HepG2 (cell line): Measurements from ENCODE around the gene PLXNA1. TPM values are rescaled to one million over a fixed set of nuclear protein-coding genes. Genes with fewer than 3 reads are reported as not detected.
A peak's percentile ranks its signal among the peaks of the same experiment; 100 is the strongest.

Experiments
- ATAC-seq: fragments of 200-7000 bp; cut with Tn5 transposase; 3 replicates; pipeline ENCODE4 v1.9.1; 2020; ENCODE audit warnings: mild to moderate bottlenecking, moderate library complexity
- BruUV-seq: library from RNA; stranded (reverse); fragments of 400-500 nt; replicated peaks from 2 replicates; lab custom pipeline; 2021; lab: Mats Ljungman, UMichigan
- CTCF ChIA-PET: fragments of 300-600 bp; formaldehyde crosslinking; extraction: SDS; loops from one replicate; lab custom pipeline; 2021; ENCODE audit warnings: low total read pairs, inconsistent platforms, low intra/inter-chr PET ratio; lab: Yijun Ruan, JAX
- POLR2A ChIA-PET: fragments of 350-600 bp; sonication (Branson Sonifier 250); formaldehyde crosslinking; loops from one replicate; lab custom pipeline; 2020; ENCODE audit warnings: antibody characterized with exemption, inconsistent platforms; lab: Yijun Ruan, JAX
- DNase-seq: peaks from one replicate; pipeline ENCODE4 v3.0.0-alpha.2; 2015; ENCODE audit warnings: low spot score
- FAIRE-seq: peaks from 3 replicates; lab custom pipeline; 2011; peaks lifted over from hg19 to GRCh38; lab: Jason Lieb, UNC
- H2AFZ ChIP-seq: one replicate; pipeline ENCODE4 v1.6.1; 2011; ENCODE audit warnings: low read length, inconsistent platforms
- H3K27ac ChIP-seq: fragments of 300-600 bp; 3 replicates; pipeline ENCODE4 v1.8.0; 2011; ENCODE audit warnings: mixed run types, mild to moderate bottlenecking, mixed read lengths, low read length, inconsistent platforms; ENCODE audit not compliant: insufficient read depth; ENCODE audit errors: extremely low read length
- H3K27me3 ChIP-seq, 2 experiments: fragments of 200-600 bp in 1 of 2; 2 replicates in 1 of 2; 3 replicates in 1 of 2; pipeline versions ENCODE4 v1.6.0 to v1.8.0; 2011; ENCODE audit warnings: low read length in 2 of 2, mild to moderate bottlenecking in 2 of 2, moderate library complexity in 2 of 2, inconsistent platforms in 1 of 2; ENCODE audit not compliant: insufficient read depth in 2 of 2, control insufficient read depth in 1 of 2
- H3K36me3 ChIP-seq, 2 experiments: fragments of 200-600 bp in 1 of 2; replicated peaks in 1 of 2; 2 replicates in 1 of 2; 3 replicates in 1 of 2; pipeline versions ENCODE4 v1.5.1 to v1.8.0; 2011; ENCODE audit warnings: low read length in 2 of 2, inconsistent platforms in 1 of 2; ENCODE audit not compliant: insufficient read depth in 2 of 2, control insufficient read depth in 1 of 2
- H3K4me1 ChIP-seq: 2 replicates; pipeline ENCODE4 v1.5.1; 2012; ENCODE audit warnings: low read length, inconsistent platforms; ENCODE audit not compliant: insufficient read depth
- H3K4me2 ChIP-seq: 2 replicates; pipeline ENCODE4 v1.6.0; 2011; ENCODE audit warnings: low read depth, low read length, inconsistent platforms
- H3K4me3 ChIP-seq, 3 experiments: fragments of 200-600 bp in 1 of 3; sonication (generic), shearing (Covaris generic) in 1 of 3; replicated peaks in 1 of 3; 2 replicates each; pipeline ENCODE4 v1.5.1; 2011 to 2016; ENCODE audit warnings: low read length in 3 of 3, inconsistent platforms in 2 of 3, low read depth in 2 of 3, mild to moderate bottlenecking in 2 of 3, control low read depth in 1 of 3, mixed read lengths in 1 of 3; ENCODE audit not compliant: insufficient read depth in 1 of 3
- H3K79me2 ChIP-seq: one replicate; pipeline ENCODE4 v1.6.1; 2011; ENCODE audit warnings: low read length, inconsistent platforms; ENCODE audit not compliant: insufficient read depth
- H3K9ac ChIP-seq: 2 replicates; pipeline ENCODE4 v1.6.0; 2011; ENCODE audit warnings: mild to moderate bottlenecking, low read depth, low read length, inconsistent platforms; ENCODE audit not compliant: insufficient read depth
- H3K9me3 ChIP-seq: 2 replicates; pipeline ENCODE4 v1.5.1; 2012; ENCODE audit warnings: mild to moderate bottlenecking, low read length
- H4K20me1 ChIP-seq: 2 replicates; pipeline ENCODE4 v1.6.0; 2011; ENCODE audit warnings: inconsistent platforms, mild to moderate bottlenecking, low read length, moderate library complexity; ENCODE audit not compliant: insufficient read depth
- DR1 ChIP-seq: sonication (generic); formaldehyde crosslinking; IDR thresholded peaks from 2 replicates; pipeline ENCODE4 v1.8.0; 2021; ENCODE audit warnings: mild to moderate bottlenecking, missing genetic modification reagents, inconsistent platforms
- GATAD2A ChIP-seq: IDR thresholded peaks from 2 replicates; pipeline ENCODE4 v1.6.1; 2016
- HOXA5 ChIP-seq: sonication (generic); formaldehyde crosslinking; IDR thresholded peaks from 2 replicates; pipeline ENCODE4 v1.4.0; 2020; ENCODE audit warnings: missing genetic modification reagents
- MAX ChIP-seq: IDR thresholded peaks from 2 replicates; pipeline ENCODE4 v1.6.1; 2012; ENCODE audit warnings: inconsistent platforms
- MXD4 ChIP-seq: IDR thresholded peaks from 2 replicates; pipeline ENCODE4 v1.6.1; 2016; ENCODE audit warnings: mild to moderate bottlenecking, missing biosample characterization, missing genetic modification reagents
- PAWR ChIP-seq: sonication (generic); formaldehyde crosslinking; IDR thresholded peaks from 2 replicates; pipeline ENCODE4 v1.4.0; 2020; ENCODE audit warnings: missing genetic modification reagents, mild to moderate bottlenecking, borderline replicate concordance
- PLRG1 ChIP-seq: fragments of 450-650 bp; conservative IDR thresholded peaks from 2 replicates; pipeline ENCODE4 v1.6.1; 2016
- ZBTB33 ChIP-seq: sonication (generic); formaldehyde crosslinking; IDR thresholded peaks from 2 replicates; pipeline ENCODE4 v1.4.0; 2020; ENCODE audit warnings: missing genetic modification reagents
- ZFAT ChIP-seq: sonication (generic); formaldehyde crosslinking; conservative IDR thresholded peaks from 2 replicates; pipeline ENCODE4 v1.8.1; 2023; ENCODE audit warnings: missing genetic modification reagents, inconsistent platforms
- ZNF337 ChIP-seq: sonication (generic); formaldehyde crosslinking; IDR thresholded peaks from 2 replicates; pipeline ENCODE4 v1.5.1; 2020; ENCODE audit warnings: missing genetic modification reagents, low read depth, mild to moderate bottlenecking, borderline replicate concordance
- ZNF547 ChIP-seq: sonication (generic); formaldehyde crosslinking; IDR thresholded peaks from 2 replicates; pipeline ENCODE4 v1.5.1; 2020; ENCODE audit warnings: mild to moderate bottlenecking, missing genetic modification reagents
- ZNF652 ChIP-seq: IDR thresholded peaks from 2 replicates; pipeline ENCODE4 v1.6.1; 2016; ENCODE audit warnings: low read depth, borderline replicate concordance
- WGBS: methylation state at CpG from one replicate; pipeline ENCODE4 v1.1.6; 2017; ENCODE audit warnings: low lambda C conversion rate; 5-methylcytosine and 5-hydroxymethylcytosine counted together
- in situ Hi-C: cut with HindIII; loops from 2 replicates; pipeline ENCODE4 v1.10.0; 2017; ENCODE audit warnings: low pct_unique_long_range_greater_than_20kb; ENCODE audit not compliant: extremely low pct_ligation_motif_present
- intact Hi-C: fragments of 100-400 bp; cut with micrococcal nuclease; formaldehyde crosslinking; loops from one replicate; pipeline ENCODE4 v1.10.0; 2022; ENCODE audit not compliant: unreplicated experiment
- polyA plus RNA-seq, 8 experiments: library from polyadenylated mRNA; depleted of rRNA in 3 of 8; stranded (reverse) in 7 of 8; unstranded in 1 of 8; fragments of >200 nt; fragmentation: Illumina TruSeq in 4 of 8; extraction: Trizol in 4 of 8; gene quantifications; 2 replicates each; pipeline versions ENCODE4 v1.2.1 to v1.2.3, GENCODE V29; 2011 to 2016; ENCODE audit warnings: low read depth in 4 of 8, missing spikeins in 1 of 8, mixed read lengths in 1 of 8; ENCODE audit not compliant: insufficient read depth in 1 of 8
- total RNA-seq, 5 experiments: library from RNA; depleted of rRNA; stranded (reverse); fragments of >200 nt; fragmentation: Illumina TruSeq; extraction: Trizol; gene quantifications; 2 replicates each; pipeline ENCODE4 v1.2.3, GENCODE V29; 2016; ENCODE audit warnings: low read depth in 1 of 5
- TF ChIP-seq, protein P1 (sequence below): sonication (generic); formaldehyde crosslinking; IDR thresholded peaks from 2 replicates; pipeline ENCODE4 v1.4.0; 2020; ENCODE audit warnings: missing genetic modification reagents

PLXNA1 gene
- total and polyA plus RNA-seq, 2 of the 13 experiments (the other 11 are each of a cell fraction or from before 2014, with no cell fraction given) = 16.6 to 18.2 TPM

- H3K79me2 ChIP-seq = no peaks in the 10 kb centered on the region
- H4K20me1 ChIP-seq = no peaks in the 10 kb centered on the region
- peak; percentile 12; the same call in 2 of the 3 replicates for ATAC-seq
- no peak overlapping the region for H3K9ac ChIP-seq
- ChIA-PET CTCF (no interaction called here), POLR2A (no interaction called here)
- peaks cover 23 to 24% of the 10 kb centered on the region in 2 experiments; a peak in 4 of 5 replicates for H3K36me3 ChIP-seq
- H3K4me1 ChIP-seq = no peaks in the 10 kb centered on the region
- intact Hi-C loops (no loop called here), in situ Hi-C loops (no loop called here)
- H3K9me3 ChIP-seq = no peaks in the 10 kb centered on the region
- H3K4me3 ChIP-seq = no peak overlapping the region
- H3K4me2 ChIP-seq = no peak overlapping the region
- no peak overlapping the region for H3K27ac ChIP-seq
- DNase-seq = no peak
- H2AFZ ChIP-seq = no peak overlapping the region
- TF ChIP-seq DR1 (CRISPR knock-in tag) (no peak), ZBTB33 (CRISPR knock-in tag) (peak; percentile 66)
- no peak for FAIRE-seq
- no peaks in the 10 kb centered on the region for H3K27me3 ChIP-seq
- no TSS peak for BruUV-seq
- WGBS = 90% methylated on average over 16 of the region's 29 CpGs
Observed at GRCh38 chr3:127027811-127028548, 45.1 kb downstream of the PLXNA1 start.

DNA sequence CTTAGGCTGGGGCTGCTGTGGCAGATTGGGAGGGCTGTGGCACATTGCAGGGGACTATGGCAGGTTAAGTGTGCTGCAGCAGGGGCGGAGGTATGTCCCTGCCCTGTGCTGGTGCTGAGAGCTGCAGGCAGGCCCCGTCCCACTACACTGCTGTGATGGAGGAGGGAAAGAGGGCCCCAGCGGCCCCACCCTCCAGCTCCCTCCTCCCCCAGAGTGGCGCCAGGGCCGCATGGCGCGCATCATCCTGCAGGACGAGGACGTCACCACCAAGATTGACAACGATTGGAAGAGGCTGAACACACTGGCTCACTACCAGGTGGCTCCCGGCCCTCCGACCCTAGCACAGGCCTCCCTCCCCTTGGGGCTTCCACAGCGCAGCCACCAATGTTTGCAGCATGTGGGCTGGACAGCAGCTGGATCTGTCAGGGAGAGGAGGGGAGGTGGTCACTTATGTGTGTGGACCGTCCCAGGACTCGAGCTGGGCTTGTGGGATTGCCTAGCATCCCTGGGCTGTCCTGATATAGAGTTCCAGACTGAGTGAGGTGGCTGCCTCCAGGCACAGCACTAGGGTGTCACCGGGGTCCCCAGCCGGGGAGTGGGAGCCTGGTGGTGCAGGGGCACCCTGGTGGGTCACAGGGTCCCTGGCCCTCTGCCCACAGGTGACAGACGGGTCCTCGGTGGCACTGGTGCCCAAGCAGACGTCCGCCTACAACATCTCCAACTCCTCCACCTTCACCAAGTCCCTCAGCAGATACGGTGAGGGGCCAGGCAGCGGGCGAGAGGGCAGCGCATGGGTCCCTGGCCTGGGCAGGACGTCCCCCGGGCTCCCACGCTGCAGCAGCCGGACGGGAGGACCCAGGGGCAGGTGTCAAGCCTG lies 46.1 kb downstream of the PLXNA1 start:
- CTCF ChIA-PET = no interaction called here
- WGBS = 96% methylated on average over 15 of the region's 30 CpGs
- TF ChIP-seq MXD4 (CRISPR knock-in tag) (no peak), HOXA5 (CRISPR knock-in tag) (no peak), MAX (no peak), ZFAT (CRISPR knock-in tag) (no peak), ZNF652 (CRISPR knock-in tag) (no peak), ZNF547 (CRISPR knock-in tag) (no peak), GATAD2A (CRISPR knock-in tag) (no peak), PLRG1 (no peak), PAWR (no peak), ZNF337 (no peak)
- TF ChIP-seq, protein P1, sequence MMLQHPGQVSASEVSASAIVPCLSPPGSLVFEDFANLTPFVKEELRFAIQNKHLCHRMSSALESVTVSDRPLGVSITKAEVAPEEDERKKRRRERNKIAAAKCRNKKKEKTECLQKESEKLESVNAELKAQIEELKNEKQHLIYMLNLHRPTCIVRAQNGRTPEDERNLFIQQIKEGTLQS = no peak

More for the DNA sequence above, 46.1 kb downstream of the PLXNA1 start:
- POLR2A ChIA-PET = no interaction called here
- Histone ChIP-seq H3K36me3 (peaks cover 19 to 23% of the 10 kb centered on the region in 2 experiments; a peak in 4 of 5 replicates), H3K27me3 (no peaks in the 10 kb centered on the region), H4K20me1 (no peaks in the 10 kb centered on the region), H3K4me1 (no peaks in the 10 kb centered on the region), H3K4me2 (no peak overlapping the region), H3K4me3 (no peak overlapping the region), H2AFZ (no peak overlapping the region), H3K9ac (no peak overlapping the region), H3K9me3 (no peaks in the 10 kb centered on the region), H3K27ac (no peak overlapping the region), H3K79me2 (no peaks in the 10 kb centered on the region)
- no peak for FAIRE-seq
- BruUV-seq = no TSS peak
- DNase-seq = no peak
- ATAC-seq = no peak
- in situ Hi-C loops = no loop called here
- intact Hi-C loops = no loop called here
